Mesothelial cell of epicardium (in vitro differentiated cells): Measurements from ENCODE around the gene NCBP3. TPM values are rescaled to one million over a fixed set of nuclear protein-coding genes. Genes with fewer than 3 reads are reported as not detected.

Experiments used
- DNase-seq, 2 experiments: peaks; one replicate each; pipeline ENCODE4 v3.0.0; 2021; ENCODE audit warnings: low spot score in 2 of 2; ENCODE audit not compliant: unreplicated experiment in 2 of 2
- H3K27ac Mint-ChIP-seq: 2 replicates; pipeline ENCODE4 v1.8.0; 2021; ENCODE audit warnings: mixed read lengths
- H3K27me3 Mint-ChIP-seq: 2 replicates; pipeline ENCODE4 v1.8.0; 2021; ENCODE audit warnings: low read depth, mixed read lengths
- H3K36me3 Mint-ChIP-seq: 2 replicates; pipeline ENCODE4 v1.8.0; 2021; ENCODE audit warnings: mixed read lengths
- H3K4me1 Mint-ChIP-seq: 2 replicates; pipeline ENCODE4 v1.8.0; 2021; ENCODE audit warnings: mixed read lengths
- H3K4me3 Mint-ChIP-seq: 2 replicates; pipeline ENCODE4 v1.8.0; 2021; ENCODE audit warnings: mild to moderate bottlenecking, moderate library complexity, mixed read lengths
- H3K9me3 Mint-ChIP-seq: 2 replicates; pipeline ENCODE4 v1.8.0; 2021; ENCODE audit warnings: mixed read lengths
- CTCF ChIP-seq: fragments of 200-600 bp; sonication (generic); IDR thresholded peaks from one replicate; pipeline ENCODE4 v1.5.0; 2021; ENCODE audit warnings: antibody characterized with exemption; ENCODE audit not compliant: unreplicated experiment
- total RNA-seq: library from RNA; stranded (reverse); gene quantifications from 3 replicates; pipeline ENCODE4 v1.2.1, GENCODE V29; 2021

The NCBP3 gene
- total RNA-seq, 1 donor from 2014 or later: 97.0 TPM

- no peak for TF ChIP-seq CTCF
- H3K36me3 Mint-ChIP-seq: peaks cover 27% of the 10 kb centered on the region
- no peaks in the 10 kb centered on the region for H3K27me3 Mint-ChIP-seq
- no peak overlapping the region for H3K4me3 Mint-ChIP-seq
- H3K27ac Mint-ChIP-seq: no peak overlapping the region
- no peaks in the 10 kb centered on the region for H3K9me3 Mint-ChIP-seq
- no peaks in the 10 kb centered on the region for H3K4me1 Mint-ChIP-seq
- no peak for DNase-seq
Observed at GRCh38 chr17:3808701-3809100, 37.3 kb downstream of the NCBP3 start.

- no peaks in the 10 kb centered on the region for H3K27me3 Mint-ChIP-seq
- peaks cover 23% of the 10 kb centered on the region for H3K36me3 Mint-ChIP-seq
- TF ChIP-seq CTCF: no peak
- no peak overlapping the region for H3K27ac Mint-ChIP-seq
- H3K4me1 Mint-ChIP-seq: no peaks in the 10 kb centered on the region
- H3K4me3 Mint-ChIP-seq: no peak overlapping the region
- DNase-seq: no peak
- no peaks in the 10 kb centered on the region for H3K9me3 Mint-ChIP-seq
Observed at GRCh38 chr17:3805581-3805980, 40.5 kb downstream of the NCBP3 start.

GRCh38 chr17:3804503-3804931 is 41.5 kb downstream of the NCBP3 start:
- peaks cover 20% of the 10 kb centered on the region for H3K36me3 Mint-ChIP-seq
- H3K27ac Mint-ChIP-seq: no peak overlapping the region
- no peak for DNase-seq
- H3K4me1 Mint-ChIP-seq: no peaks in the 10 kb centered on the region
- H3K4me3 Mint-ChIP-seq: no peak overlapping the region
- no peaks in the 10 kb centered on the region for H3K27me3 Mint-ChIP-seq
- H3K9me3 Mint-ChIP-seq: no peaks in the 10 kb centered on the region
- no peak for TF ChIP-seq CTCF

GRCh38 chr17:3803308-3803640 is 42.8 kb downstream of the NCBP3 start:
- Mint-ChIP-seq H3K27ac (no peak overlapping the region), H3K4me3 (no peak overlapping the region), H3K27me3 (no peaks in the 10 kb centered on the region), H3K9me3 (no peaks in the 10 kb centered on the region), H3K4me1 (no peaks in the 10 kb centered on the region), H3K36me3 (peaks cover 17% of the 10 kb centered on the region)
- TF ChIP-seq CTCF: no peak
- DNase-seq: no peak

- H3K4me1 Mint-ChIP-seq: no peaks in the 10 kb centered on the region
- no peaks in the 10 kb centered on the region for H3K9me3 Mint-ChIP-seq
- TF ChIP-seq CTCF: no peak
- DNase-seq: no peak
- H3K27me3 Mint-ChIP-seq: no peaks in the 10 kb centered on the region
- peak overlapping the region; percentile 56 for H3K27ac Mint-ChIP-seq
- H3K36me3 Mint-ChIP-seq: peaks cover 14% of the 10 kb centered on the region
- no peak overlapping the region for H3K4me3 Mint-ChIP-seq
Observed at GRCh38 chr17:3802461-3803307, 43.4 kb downstream of the NCBP3 start.
